PC-3 (cell line): Measurements from ENCODE around the gene C6orf89. TPM values are rescaled to one million over a fixed set of nuclear protein-coding genes. Genes with fewer than 3 reads are reported as not detected.

Experiments
- ATAC-seq: fragments of 200-7000 bp; cut with Tn5 transposase; 2 replicates; pipeline ENCODE4 v1.9.1; 2020; ENCODE audit warnings: mild to moderate bottlenecking, moderate library complexity
- BruUV-seq: library from RNA; stranded (reverse); fragments of 400-500 nt; replicated peaks from 2 replicates; lab custom pipeline; 2021; lab: Mats Ljungman, UMichigan
- CTCF ChIA-PET: fragments of 300-600 bp; sonication (Branson Sonifier 250); formaldehyde crosslinking; loops from one replicate; lab custom pipeline; 2022; ENCODE audit warnings: antibody characterized with exemption; lab: Charles Lee
- POLR2A ChIA-PET: fragments of 300-600 bp; sonication (Branson Sonifier 250); formaldehyde crosslinking; loops from one replicate; lab custom pipeline; 2022; ENCODE audit warnings: antibody characterized with exemption; ENCODE audit not compliant: unreplicated experiment; lab: Charles Lee
- DNase-seq: peaks from one replicate; pipeline ENCODE4 v3.0.0-alpha.2; 2015
- H2AFZ ChIP-seq: fragments of 300-600 bp; sonication (generic); 2 replicates; pipeline ENCODE4 v1.6.0; 2016; ENCODE audit warnings: antibody characterized with exemption, low read length
- H3F3A ChIP-seq: fragments of 300-600 bp; sonication (generic); one replicate; pipeline ENCODE4 v1.6.0; 2017; ENCODE audit warnings: antibody characterized with exemption, low read length, control low read depth, mild to moderate bottlenecking; ENCODE audit not compliant: unreplicated experiment
- H3K27ac ChIP-seq: fragments of 300-600 bp; sonication (generic); 2 replicates; pipeline ENCODE4 v1.5.1; 2016; ENCODE audit warnings: mild to moderate bottlenecking, low read length
- H3K27me3 ChIP-seq: fragments of 300-600 bp; sonication (generic); 2 replicates; pipeline ENCODE4 v1.6.1; 2016; ENCODE audit warnings: low read length, mixed read lengths
- H3K36me3 ChIP-seq: fragments of 300-600 bp; sonication (generic); 2 replicates; pipeline ENCODE4 v1.6.1; 2016; ENCODE audit warnings: low read depth, mixed run types, low read length, mixed read lengths
- H3K4me1 ChIP-seq: fragments of 300-600 bp; sonication (generic); 2 replicates; pipeline ENCODE4 v1.5.1; 2016; ENCODE audit warnings: low read length; ENCODE audit not compliant: insufficient read depth
- H3K4me2 ChIP-seq: fragments of 300-600 bp; sonication (generic); 2 replicates; pipeline ENCODE4 v1.6.0; 2016; ENCODE audit warnings: low read length
- H3K4me3 ChIP-seq: fragments of 300-600 bp; sonication (generic); 2 replicates; pipeline ENCODE4 v1.5.1; 2016; ENCODE audit warnings: mild to moderate bottlenecking, low read length, mixed read lengths
- H3K79me2 ChIP-seq: fragments of 300-600 bp; sonication (generic); 2 replicates; pipeline ENCODE4 v1.6.1; 2017; ENCODE audit warnings: low read length, mixed read lengths
- H3K9ac ChIP-seq: fragments of 300-600 bp; sonication (generic); 2 replicates; pipeline ENCODE4 v1.6.0; 2016; ENCODE audit warnings: mild to moderate bottlenecking, low read length
- H3K9me2 ChIP-seq: fragments of 300-600 bp; sonication (generic); replicated peaks from 2 replicates; pipeline ENCODE4 v1.6.1; 2016; ENCODE audit warnings: mixed run types, low read length, mixed read lengths
- H3K9me3 ChIP-seq: fragments of 300-600 bp; sonication (generic); 2 replicates; pipeline ENCODE4 v1.6.1; 2016; ENCODE audit warnings: low read length, mixed read lengths
- H4K20me1 ChIP-seq: fragments of 300-600 bp; sonication (generic); 2 replicates; pipeline ENCODE4 v1.6.1; 2016; ENCODE audit warnings: low read length, mixed read lengths
- EZH2 ChIP-seq: fragments of 300-600 bp; sonication (generic); IDR thresholded peaks from one replicate; pipeline ENCODE4 v1.6.1; 2017; ENCODE audit warnings: antibody characterized with exemption, mild to moderate bottlenecking, low read length; ENCODE audit not compliant: unreplicated experiment
- EZH2phosphoT487 ChIP-seq: fragments of 300-600 bp; sonication (generic); IDR thresholded peaks from 2 replicates; pipeline ENCODE4 v1.6.1; 2018; ENCODE audit warnings: mild to moderate bottlenecking, antibody characterized with exemption, low read length, borderline replicate concordance
- intact Hi-C: fragments of 100-400 bp; cut with micrococcal nuclease; formaldehyde crosslinking; loops from 2 replicates; pipeline ENCODE4 v1.9.0; 2023
- total RNA-seq: library from RNA; depleted of rRNA; stranded (reverse); fragments of >200 nt; gene quantifications from 2 replicates; pipeline ENCODE4 v1.2.3, GENCODE V29; 2014
- TF ChIP-seq, protein P1 (sequence below): fragments of 300-600 bp; sonication (generic); conservative IDR thresholded peaks from 2 replicates; pipeline ENCODE4 v1.5.1; 2017; ENCODE audit warnings: antibody characterized with exemption, low read depth, mild to moderate bottlenecking, low read length

C6orf89 gene
- total RNA-seq, 1 experiment from 2014 or later, result 27.8 TPM

DNA sequence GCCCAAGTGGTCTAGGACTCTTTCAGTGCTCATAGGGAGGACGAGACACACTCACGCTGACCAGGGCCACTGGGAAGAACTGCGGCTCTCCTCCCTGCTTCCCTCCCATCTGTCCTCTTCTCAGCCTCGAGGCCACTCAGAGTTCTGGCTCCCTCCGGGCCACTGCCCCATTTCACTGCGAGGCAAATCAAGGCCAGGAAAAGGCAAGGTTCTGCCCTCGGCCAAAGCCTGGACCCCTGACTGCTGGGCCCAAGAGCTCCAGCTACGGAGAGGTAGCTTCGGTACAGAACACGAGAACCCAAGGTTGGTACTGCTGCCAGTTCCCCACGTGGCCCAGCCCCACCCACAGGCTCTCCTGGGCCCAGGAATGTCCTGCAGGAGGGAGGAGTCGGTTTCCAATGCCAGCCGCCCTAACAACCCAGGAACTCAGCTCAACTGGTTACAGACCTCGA, 83.5 kb downstream of the C6orf89 start:
- no peaks in the 10 kb centered on the region for H3K9me3 ChIP-seq
- ChIA-PET CTCF (no interaction called here), POLR2A (no interaction called here)
- no peak for ATAC-seq
- BruUV-seq, result no TSS peak
- H3K36me3 ChIP-seq, result peaks cover 67% of the 10 kb centered on the region
- no peaks in the 10 kb centered on the region for H3K27me3 ChIP-seq
- H3K9me2 ChIP-seq, result no peaks in the 10 kb centered on the region
- intact Hi-C loops, result no loop called here
- H3K9ac ChIP-seq, result no peak overlapping the region
- H3F3A ChIP-seq, result no peaks in the 10 kb centered on the region
- no peak overlapping the region for H3K4me3 ChIP-seq
- DNase-seq, result no peak
- no peak overlapping the region for H3K4me2 ChIP-seq
- no peak overlapping the region for H2AFZ ChIP-seq
- no peaks in the 10 kb centered on the region for H3K4me1 ChIP-seq
- no peaks in the 10 kb centered on the region for H4K20me1 ChIP-seq
- TF ChIP-seq EZH2, result no peak
- TF ChIP-seq EZH2phosphoT487, result no peak
- TF ChIP-seq, protein P1, sequence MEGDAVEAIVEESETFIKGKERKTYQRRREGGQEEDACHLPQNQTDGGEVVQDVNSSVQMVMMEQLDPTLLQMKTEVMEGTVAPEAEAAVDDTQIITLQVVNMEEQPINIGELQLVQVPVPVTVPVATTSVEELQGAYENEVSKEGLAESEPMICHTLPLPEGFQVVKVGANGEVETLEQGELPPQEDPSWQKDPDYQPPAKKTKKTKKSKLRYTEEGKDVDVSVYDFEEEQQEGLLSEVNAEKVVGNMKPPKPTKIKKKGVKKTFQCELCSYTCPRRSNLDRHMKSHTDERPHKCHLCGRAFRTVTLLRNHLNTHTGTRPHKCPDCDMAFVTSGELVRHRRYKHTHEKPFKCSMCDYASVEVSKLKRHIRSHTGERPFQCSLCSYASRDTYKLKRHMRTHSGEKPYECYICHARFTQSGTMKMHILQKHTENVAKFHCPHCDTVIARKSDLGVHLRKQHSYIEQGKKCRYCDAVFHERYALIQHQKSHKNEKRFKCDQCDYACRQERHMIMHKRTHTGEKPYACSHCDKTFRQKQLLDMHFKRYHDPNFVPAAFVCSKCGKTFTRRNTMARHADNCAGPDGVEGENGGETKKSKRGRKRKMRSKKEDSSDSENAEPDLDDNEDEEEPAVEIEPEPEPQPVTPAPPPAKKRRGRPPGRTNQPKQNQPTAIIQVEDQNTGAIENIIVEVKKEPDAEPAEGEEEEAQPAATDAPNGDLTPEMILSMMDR, result no peak
- no peaks in the 10 kb centered on the region for H3K79me2 ChIP-seq
- no peak overlapping the region for H3K27ac ChIP-seq

DNA sequence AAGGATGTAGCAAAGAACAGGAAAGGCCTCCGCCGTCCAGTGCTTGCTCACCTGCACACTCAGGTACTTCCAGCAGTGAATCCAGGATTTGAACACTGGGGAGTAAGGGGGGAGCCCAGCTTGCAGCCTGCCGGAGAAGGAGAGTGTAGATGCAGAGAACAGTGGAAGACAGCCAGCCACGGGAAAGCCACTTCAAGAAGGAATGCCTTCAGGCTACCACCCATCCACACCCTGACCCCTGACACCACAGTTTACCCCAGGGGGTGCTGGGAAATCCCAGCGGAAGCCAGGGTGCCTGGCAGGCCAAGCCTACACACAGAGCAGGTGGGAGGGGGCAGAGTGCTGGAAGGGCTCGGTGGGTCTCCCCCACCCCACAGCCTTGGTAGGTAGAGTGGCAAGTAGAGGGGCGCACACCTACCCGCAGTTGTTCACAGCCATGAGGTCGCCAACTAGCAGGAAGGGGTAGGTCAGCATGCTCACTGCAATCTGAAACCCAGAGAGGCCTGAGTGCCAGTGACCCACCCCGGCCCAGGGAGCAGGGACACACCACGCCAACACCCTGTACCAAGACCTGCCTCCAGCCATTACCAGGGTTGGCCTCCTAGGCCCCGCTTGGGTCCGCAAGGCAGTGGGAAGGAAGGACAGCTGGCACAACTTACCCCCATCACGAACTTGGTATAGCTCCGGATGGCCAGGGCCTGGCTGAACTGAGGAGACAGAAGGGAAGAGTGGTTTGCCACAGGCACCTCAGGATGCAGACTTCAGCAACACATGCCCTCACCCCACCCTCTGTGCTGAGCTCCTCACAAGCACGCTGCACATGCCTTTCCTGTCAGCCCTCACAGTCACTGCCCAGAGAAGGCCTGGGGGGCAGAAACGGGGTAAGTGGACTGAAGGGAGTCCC, 84.5 kb downstream of the C6orf89 start:
- ChIA-PET CTCF (no interaction called here), POLR2A (no interaction called here)
- no peak overlapping the region for H2AFZ ChIP-seq
- H3K27ac ChIP-seq, result no peak overlapping the region
- H3K79me2 ChIP-seq, result no peaks in the 10 kb centered on the region
- no peaks in the 10 kb centered on the region for H3K4me1 ChIP-seq
- no peak for DNase-seq
- H3K9me3 ChIP-seq, result no peaks in the 10 kb centered on the region
- ATAC-seq, result no peak
- H4K20me1 ChIP-seq, result no peaks in the 10 kb centered on the region
- no peak overlapping the region for H3K4me2 ChIP-seq
- no peaks in the 10 kb centered on the region for H3F3A ChIP-seq
- H3K4me3 ChIP-seq, result no peak overlapping the region
- peaks cover 77% of the 10 kb centered on the region for H3K36me3 ChIP-seq
- H3K27me3 ChIP-seq, result no peaks in the 10 kb centered on the region
- BruUV-seq, result no TSS peak
- H3K9ac ChIP-seq, result no peak overlapping the region
- TF ChIP-seq EZH2 (no peak), EZH2phosphoT487 (no peak)
- TF ChIP-seq, protein P1, result no peak
- intact Hi-C loops, result no loop called here
- H3K9me2 ChIP-seq, result no peaks in the 10 kb centered on the region
